K562 (cell line): ENCODE results near the gene UPF2. TPM values are rescaled to one million over a fixed set of nuclear protein-coding genes. Genes with fewer than 3 reads are reported as not detected.

ENCODE experiments used
- CXXC5 ChIP-seq: fragments of 250-450 bp; sonication (Bioruptor Pico); IDR thresholded peaks from 2 replicates; pipeline ENCODE4 v1.8.0; 2022; ENCODE audit warnings: inconsistent platforms, mild to moderate bottlenecking, moderate library complexity
- EP300 ChIP-seq: IDR thresholded peaks from 2 replicates; pipeline ENCODE4 v1.6.1; 2012; ENCODE audit warnings: low read length, improper control_type of control experiment
- FOXP4 ChIP-seq: sonication (generic); formaldehyde crosslinking; IDR thresholded peaks from 2 replicates; pipeline ENCODE4 v1.8.0; 2022; ENCODE audit warnings: mild to moderate bottlenecking, missing genetic modification reagents, borderline replicate concordance
- MCM3 ChIP-seq: fragments of 450-650 bp; IDR thresholded peaks from 2 replicates; pipeline ENCODE4 v1.6.1; 2016
- NFATC3 ChIP-seq: fragments of 450-650 bp; IDR thresholded peaks from 2 replicates; pipeline ENCODE4 v1.6.1; 2017; ENCODE audit warnings: mild to moderate bottlenecking
- PHF20 ChIP-seq: fragments of 450-650 bp; IDR thresholded peaks from 2 replicates; pipeline ENCODE4 v1.6.1; 2018; ENCODE audit not compliant: partially characterized antibody
- TAF1 ChIP-seq: IDR thresholded peaks from 2 replicates; pipeline ENCODE4 v1.6.1; 2011; ENCODE audit warnings: mild to moderate bottlenecking, low read length, moderate library complexity; ENCODE audit not compliant: insufficient read depth, control insufficient read depth, severe bottlenecking; ENCODE audit errors: extremely low read depth
- YY1 ChIP-seq, 3 experiments: IDR thresholded peaks; 2 replicates each; pipeline ENCODE4 v1.6.1; 2011; ENCODE audit warnings: low read length in 2 of 3, mild to moderate bottlenecking in 2 of 3, moderate library complexity in 2 of 3, borderline replicate concordance in 1 of 3, control low read depth in 1 of 3, low read depth in 1 of 3; ENCODE audit not compliant: insufficient read depth in 3 of 3, insufficient replicate concordance in 2 of 3, control insufficient read depth in 1 of 3, insufficient read length in 1 of 3; ENCODE audit errors: extremely low read depth in 1 of 3
- ZBTB40 ChIP-seq, 2 experiments: fragments of 450-650 bp in 1 of 2; sonication (generic) in 1 of 2; formaldehyde crosslinking in 1 of 2; IDR thresholded peaks; 2 replicates each; pipeline versions ENCODE4 v1.7.1 to v1.9.0; 2016 to 2022; ENCODE audit warnings: inconsistent platforms in 1 of 2, mild to moderate bottlenecking in 1 of 2, missing genetic modification reagents in 1 of 2
- ZNF41 ChIP-seq: fragments of 250-450 bp; sonication (Bioruptor Pico); conservative IDR thresholded peaks from 2 replicates; pipeline ENCODE4 v1.4.0; 2020; ENCODE audit warnings: mild to moderate bottlenecking
- ZNF583 ChIP-seq: fragments of 250-450 bp; sonication (Bioruptor Pico); IDR thresholded peaks from 2 replicates; pipeline ENCODE4 v1.4.0; 2020
- polyA plus RNA-seq, 8 experiments: library from polyadenylated mRNA; depleted of rRNA in 4 of 8; stranded (reverse) in 5 of 8; unstranded in 3 of 8; fragments of >200 nt; fragmentation: Nextera tagmentation in 2 of 8; fragmentation: Illumina TruSeq in 1 of 8; extraction: Ambion mirVana in 2 of 8; extraction: Trizol in 1 of 8; gene quantifications; 2 replicates each; pipeline versions ENCODE4 v1.2.1 to v1.2.3, GENCODE V29; 2011 to 2014; ENCODE audit warnings: inconsistent platforms in 1 of 8, missing spikeins in 1 of 8
- total RNA-seq, 7 experiments: library from RNA; depleted of rRNA in 6 of 7; stranded (reverse); fragments of >200 nt in 6 of 7; fragmentation: Illumina TruSeq in 2 of 7; extraction: Trizol in 2 of 7; gene quantifications; 2 replicates each; pipeline versions ENCODE4 v1.2.1 to v1.2.3, GENCODE V29; 2011 to 2021; ENCODE audit warnings: low replicate concordance in 1 of 7
- TF ChIP-seq, protein P1 (sequence below): fragments of 250-450 bp; sonication (Bioruptor Pico); IDR thresholded peaks from 2 replicates; pipeline ENCODE4 v1.4.0; 2020; ENCODE audit warnings: mild to moderate bottlenecking, moderate library complexity, borderline replicate concordance

Gene UPF2
- total and polyA plus RNA-seq, 9 of the 15 experiments (the other 6 are each of a cell fraction or from before 2014, with no cell fraction given) = 13.9 to 37.7 (median 23.7) TPM

DNA sequence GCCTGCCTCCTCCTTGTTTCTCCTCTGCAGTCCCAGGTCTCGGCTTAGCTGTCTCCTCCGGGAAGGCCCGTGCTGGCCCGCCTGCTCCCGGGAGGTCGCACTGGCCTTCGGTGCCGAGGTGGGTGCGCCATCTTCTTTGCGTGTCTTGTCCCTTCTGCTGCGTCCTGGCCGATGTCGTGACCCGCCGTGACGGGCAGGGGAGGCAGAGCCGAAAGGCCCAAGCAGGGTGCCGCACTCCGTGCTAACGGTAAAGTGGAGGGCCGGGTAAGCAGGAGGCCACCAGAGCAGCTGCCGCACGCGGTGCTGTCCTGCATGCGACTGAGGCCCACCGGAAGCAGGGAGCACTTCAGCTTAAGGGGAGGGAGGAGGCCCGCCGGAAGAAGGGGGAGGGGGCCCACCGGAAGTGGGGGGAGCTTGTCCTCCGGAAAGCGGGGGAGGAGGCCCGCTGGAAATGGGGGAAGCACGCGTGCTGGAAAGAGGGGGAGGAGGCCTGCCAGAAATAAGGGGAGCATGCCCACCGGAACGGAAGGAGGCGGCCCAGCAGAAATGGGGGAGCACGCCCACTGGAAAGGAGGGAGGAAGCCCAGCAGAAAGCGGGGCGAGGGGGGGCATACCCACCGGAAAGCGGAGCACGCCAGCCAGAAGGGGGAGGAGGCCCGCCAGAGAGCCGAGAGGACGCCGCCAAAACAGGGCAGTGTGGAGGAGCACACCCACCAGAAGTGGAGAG is 148.1 kb downstream of the UPF2 start (continued):
- TF ChIP-seq YY1 (IDR thresholded peaks at IDR 0.05; ENCODE audit: borderline replicate concordance in 1 of 3, control insufficient read depth in 1 of 3, extremely low read depth in 1 of 3, insufficient read depth in 3 of 3, insufficient read length in 1 of 3, insufficient replicate concordance in 2 of 3, low read depth in 1 of 3, low read length in 2 of 3) (peak in 2 of 3 experiments; percentile 12 to 67), ZBTB40 (IDR thresholded peaks at IDR 0.05) (peak; percentile 93), ZBTB40 (CRISPR knock-in tag; IDR thresholded peaks at IDR 0.05) (no peak), FOXP4 (CRISPR knock-in tag) (no peak), ZNF41 (CRISPR knock-in tag) (no peak), NFATC3 (no peak), ZNF583 (no peak), EP300 (peak; percentile 15; the same call in 1 of the 2 replicates), CXXC5 (CRISPR knock-in tag) (peak; percentile 48), TAF1 (peak; percentile 100), MCM3 (no peak), PHF20 (peak; percentile 10)
- TF ChIP-seq, protein P1, sequence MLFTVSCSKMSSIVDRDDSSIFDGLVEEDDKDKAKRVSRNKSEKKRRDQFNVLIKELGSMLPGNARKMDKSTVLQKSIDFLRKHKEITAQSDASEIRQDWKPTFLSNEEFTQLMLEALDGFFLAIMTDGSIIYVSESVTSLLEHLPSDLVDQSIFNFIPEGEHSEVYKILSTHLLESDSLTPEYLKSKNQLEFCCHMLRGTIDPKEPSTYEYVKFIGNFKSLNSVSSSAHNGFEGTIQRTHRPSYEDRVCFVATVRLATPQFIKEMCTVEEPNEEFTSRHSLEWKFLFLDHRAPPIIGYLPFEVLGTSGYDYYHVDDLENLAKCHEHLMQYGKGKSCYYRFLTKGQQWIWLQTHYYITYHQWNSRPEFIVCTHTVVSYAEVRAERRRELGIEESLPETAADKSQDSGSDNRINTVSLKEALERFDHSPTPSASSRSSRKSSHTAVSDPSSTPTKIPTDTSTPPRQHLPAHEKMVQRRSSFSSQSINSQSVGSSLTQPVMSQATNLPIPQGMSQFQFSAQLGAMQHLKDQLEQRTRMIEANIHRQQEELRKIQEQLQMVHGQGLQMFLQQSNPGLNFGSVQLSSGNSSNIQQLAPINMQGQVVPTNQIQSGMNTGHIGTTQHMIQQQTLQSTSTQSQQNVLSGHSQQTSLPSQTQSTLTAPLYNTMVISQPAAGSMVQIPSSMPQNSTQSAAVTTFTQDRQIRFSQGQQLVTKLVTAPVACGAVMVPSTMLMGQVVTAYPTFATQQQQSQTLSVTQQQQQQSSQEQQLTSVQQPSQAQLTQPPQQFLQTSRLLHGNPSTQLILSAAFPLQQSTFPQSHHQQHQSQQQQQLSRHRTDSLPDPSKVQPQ (CRISPR knock-in tag) = no peak
